Activated T-cell treated with anti-CD3 and anti-CD28 coated beads, Interleukin-2, amount 50 U/mL, for 72 hours (primary cell): ENCODE results near the gene TBC1D23. TPM values are rescaled to one million over a fixed set of nuclear protein-coding genes. Genes with fewer than 3 reads are reported as not detected.
"Not testable (repeated sequence)": the region's sequence is repeated elsewhere in the genome, so short reads cannot be mapped to it uniquely, and the experiment has no call there.

ENCODE experiments used
- ATAC-seq, 2 donors: fragments of 150-1000 bp; cut with Tn5 transposase; replicated peaks in 1 of 2; 2 replicates each; pipeline ENCODE4 v1.10.0; 2021; ENCODE audit warnings: moderate library complexity in 2 of 2, mild to moderate bottlenecking in 1 of 2
- DNase-seq, 2 donors: peaks; one replicate each; pipeline ENCODE4 v3.0.0; 2021 to 2022; ENCODE audit warnings: mixed read lengths in 1 of 2
- H3K27ac Mint-ChIP-seq: one replicate; pipeline ENCODE4 v1.8.0; 2022; ENCODE audit warnings: mild to moderate bottlenecking, moderate library complexity, mixed read lengths
- H3K27me3 Mint-ChIP-seq: one replicate; pipeline ENCODE4 v1.8.0; 2022; ENCODE audit warnings: low read depth, mixed read lengths
- H3K36me3 Mint-ChIP-seq, 2 donors: one replicate each; pipeline ENCODE4 v1.8.0; 2022; ENCODE audit warnings: mixed read lengths in 2 of 2, mild to moderate bottlenecking in 1 of 2; ENCODE audit not compliant: insufficient read depth in 2 of 2
- H3K4me1 Mint-ChIP-seq: one replicate; pipeline ENCODE4 v1.8.0; 2022; ENCODE audit warnings: low read depth, mixed read lengths
- H3K4me3 Mint-ChIP-seq, 2 donors: one replicate each; pipeline ENCODE4 v1.8.0; 2022; ENCODE audit warnings: mild to moderate bottlenecking in 2 of 2, mixed read lengths in 2 of 2, moderate library complexity in 2 of 2
- H3K9me3 Mint-ChIP-seq, 2 donors: one replicate each; pipeline ENCODE4 v1.8.0; 2022; ENCODE audit warnings: mixed read lengths in 2 of 2
- total RNA-seq, 2 donors: library from RNA; stranded (reverse); gene quantifications; one replicate each; pipeline ENCODE4 v1.2.3, GENCODE V29; 2022

Gene TBC1D23
- total RNA-seq, 2 donors from 2014 or later, result 26.0 to 27.5 TPM

- no peaks in the 10 kb centered on the region for H3K27me3 Mint-ChIP-seq
- ATAC-seq, result no peak
- peaks cover 0 to 8% of the 10 kb centered on the region in 2 donors for H3K36me3 Mint-ChIP-seq
- no peak overlapping the region for H3K4me3 Mint-ChIP-seq
- DNase-seq, result no peak
- peaks cover under 1% of the 10 kb centered on the region for H3K4me1 Mint-ChIP-seq
- peaks cover 3 to 4% of the 10 kb centered on the region in 2 donors for H3K9me3 Mint-ChIP-seq
- no peak overlapping the region for H3K27ac Mint-ChIP-seq
Measured at GRCh38 chr3:100329800-100330489, 69.2 kb downstream of the TBC1D23 start.

- H3K27me3 Mint-ChIP-seq, result no peaks in the 10 kb centered on the region
Measured at GRCh38 chr3:100330651-100331050, 69.9 kb downstream of the TBC1D23 start.

GRCh38 chr3:100331660-100332059 is 70.9 kb downstream of the TBC1D23 start:
- Mint-ChIP-seq H3K4me3 (no peak overlapping the region), H3K36me3 (peaks cover 0 to 10% of the 10 kb centered on the region in 2 donors), H3K9me3 (peaks cover 3 to 4% of the 10 kb centered on the region in 2 donors), H3K4me1 (peaks cover 16% of the 10 kb centered on the region), H3K27me3 (no peaks in the 10 kb centered on the region), H3K27ac (peak overlapping the region; percentile 5)
- no peak for ATAC-seq
- no peak for DNase-seq

More at GRCh38 chr3:100330651-100331050, 69.9 kb downstream of the TBC1D23 start:
- DNase-seq, result no peak
- no peak for ATAC-seq
- Mint-ChIP-seq H3K27ac (no peak overlapping the region), H3K4me3 (no peak overlapping the region), H3K9me3 (peaks cover 3 to 4% of the 10 kb centered on the region in 2 donors), H3K36me3 (peaks cover 0 to 10% of the 10 kb centered on the region in 2 donors), H3K4me1 (peaks cover 7% of the 10 kb centered on the region)

GRCh38 chr3:100333051-100333450 is 72.3 kb downstream of the TBC1D23 start:
- H3K4me1 Mint-ChIP-seq, result peaks cover 16% of the 10 kb centered on the region
- no peak for ATAC-seq
- no peaks in the 10 kb centered on the region for H3K9me3 Mint-ChIP-seq
- H3K36me3 Mint-ChIP-seq, result peaks cover 0 to 1% of the 10 kb centered on the region in 2 donors
- peak overlapping the region in 1 of 2 donors; percentile 26 for H3K4me3 Mint-ChIP-seq
- no peaks in the 10 kb centered on the region for H3K27me3 Mint-ChIP-seq
- H3K27ac Mint-ChIP-seq, result no peak overlapping the region
- no peak for DNase-seq

- Mint-ChIP-seq H3K27ac (no peak overlapping the region), H3K4me1 (peaks cover 20% of the 10 kb centered on the region), H3K36me3 (peaks cover 0 to 3% of the 10 kb centered on the region in 2 donors), H3K9me3 (no peaks in the 10 kb centered on the region), H3K4me3 (peak overlapping the region; percentile 78 to 84), H3K27me3 (no peaks in the 10 kb centered on the region)
- no peak for DNase-seq
- ATAC-seq, result peak; percentile 23 to 47
Measured at GRCh38 chr3:100333970-100334487, 73.2 kb downstream of the TBC1D23 start.

- no peaks in the 10 kb centered on the region for H3K9me3 Mint-ChIP-seq
- peak within 1 kb of the TSS; percentile 94 to 100 for H3K4me3 Mint-ChIP-seq
- peak; percentile 98 to 99 for ATAC-seq
- peak within 1 kb of the TSS; percentile 98 for H3K27ac Mint-ChIP-seq
- H3K36me3 Mint-ChIP-seq, result peaks cover 0 to 3% of the 10 kb centered on the region in 2 donors
- H3K27me3 Mint-ChIP-seq, result no peaks in the 10 kb centered on the region
- peaks cover 20% of the 10 kb centered on the region for H3K4me1 Mint-ChIP-seq
- peak; percentile 86 to 88 for DNase-seq
Measured at GRCh38 chr3:100334488-100335351, 73.9 kb downstream of the TBC1D23 start, which contains the start of gene NIT2. TSS of gene NIT2 (plus strand) at chr3:100334757. CDS start at chr3:100334792, 35 bp downstream.

- Mint-ChIP-seq H3K4me3 (peak overlapping the region; percentile 94 to 100), H3K27me3 (no peaks in the 10 kb centered on the region), H3K9me3 (no peaks in the 10 kb centered on the region), H3K36me3 (peaks cover 0 to 3% of the 10 kb centered on the region in 2 donors), H3K27ac (peak overlapping the region; percentile 98), H3K4me1 (peaks cover 20% of the 10 kb centered on the region)
- DNase-seq (peak; percentile 16 to 17), ATAC-seq (no peak)
Measured at GRCh38 chr3:100335434-100335833, 74.6 kb downstream of the TBC1D23 start.

GRCh38 chr3:100336229-100336628 is 75.4 kb downstream of the TBC1D23 start:
- H3K4me3 Mint-ChIP-seq, result peak overlapping the region; percentile 94 to 100
- H3K27me3 Mint-ChIP-seq, H3K9me3 Mint-ChIP-seq, H3K36me3 Mint-ChIP-seq, DNase-seq, ATAC-seq: not testable (repeated sequence)
- peaks cover 20% of the 10 kb centered on the region for H3K4me1 Mint-ChIP-seq
- H3K27ac Mint-ChIP-seq, result peak overlapping the region; percentile 20

GRCh38 chr3:100338911-100339310 is 78.1 kb downstream of the TBC1D23 start:
- no peaks in the 10 kb centered on the region for H3K27me3 Mint-ChIP-seq
- no peak overlapping the region for H3K27ac Mint-ChIP-seq
- DNase-seq (no peak), ATAC-seq (no peak)
- peaks cover 3 to 26% of the 10 kb centered on the region in 2 donors for H3K36me3 Mint-ChIP-seq
- no peak overlapping the region for H3K4me3 Mint-ChIP-seq
- H3K4me1 Mint-ChIP-seq, result peaks cover 34% of the 10 kb centered on the region
- no peaks in the 10 kb centered on the region for H3K9me3 Mint-ChIP-seq

- H3K4me3 Mint-ChIP-seq, result no peak overlapping the region
- ATAC-seq, result no peak
- H3K27ac Mint-ChIP-seq, result no peak overlapping the region
- H3K27me3 Mint-ChIP-seq, result no peaks in the 10 kb centered on the region
- no peaks in the 10 kb centered on the region for H3K9me3 Mint-ChIP-seq
- H3K4me1 Mint-ChIP-seq, result peaks cover 34% of the 10 kb centered on the region
- no peak for DNase-seq
- H3K36me3 Mint-ChIP-seq, result peaks cover 6 to 32% of the 10 kb centered on the region in 2 donors
Measured at GRCh38 chr3:100339786-100340185, 79.0 kb downstream of the TBC1D23 start.

- no peaks in the 10 kb centered on the region for H3K27me3 Mint-ChIP-seq
- no peak overlapping the region for H3K27ac Mint-ChIP-seq
- H3K9me3 Mint-ChIP-seq, result no peaks in the 10 kb centered on the region
- peaks cover 6 to 34% of the 10 kb centered on the region in 2 donors for H3K36me3 Mint-ChIP-seq
- no peak overlapping the region for H3K4me3 Mint-ChIP-seq
- DNase-seq (no peak), ATAC-seq (no peak)
- H3K4me1 Mint-ChIP-seq, result peaks cover 28% of the 10 kb centered on the region
Measured at GRCh38 chr3:100340527-100340926, 79.7 kb downstream of the TBC1D23 start.

- no peak for ATAC-seq
- Mint-ChIP-seq H3K27me3 (no peaks in the 10 kb centered on the region), H3K4me1 (no peaks in the 10 kb centered on the region), H3K4me3 (no peak overlapping the region), H3K9me3 (peaks cover 1 to 2% of the 10 kb centered on the region in 2 donors), H3K27ac (peak overlapping the region; percentile 25), H3K36me3 (peaks cover 11 to 48% of the 10 kb centered on the region in 2 donors)
- no peak for DNase-seq
Measured at GRCh38 chr3:100348727-100349126, 87.9 kb downstream of the TBC1D23 start.

GRCh38 chr3:100351770-100352169 is 91.0 kb downstream of the TBC1D23 start:
- H3K4me1 Mint-ChIP-seq, H3K9me3 Mint-ChIP-seq, ATAC-seq, H3K27ac Mint-ChIP-seq, DNase-seq, H3K4me3 Mint-ChIP-seq, H3K27me3 Mint-ChIP-seq: not testable (repeated sequence)
- peaks cover 8 to 33% of the 10 kb centered on the region in 2 donors for H3K36me3 Mint-ChIP-seq
